ENCODE results near the gene MINDY4. TPM values are rescaled to one million over a fixed set of nuclear protein-coding genes. Genes with fewer than 3 reads are reported as not detected.

The MINDY4 gene
- total RNA-seq, 1 donor from 2014 or later: 2.4 TPM

GRCh38 chr7:30923009-30923773 lies 152.0 kb downstream of the MINDY4 start:
- DNase-seq (ENCODE audit: low spot score in 2 of 2) (no peak), FAIRE-seq (no peak)

- FAIRE-seq: no peak
- no peak for DNase-seq (ENCODE audit: low spot score in 2 of 2)
Observed at GRCh38 chr7:30923774-30924413, 152.7 kb downstream of the MINDY4 start.

DNA sequence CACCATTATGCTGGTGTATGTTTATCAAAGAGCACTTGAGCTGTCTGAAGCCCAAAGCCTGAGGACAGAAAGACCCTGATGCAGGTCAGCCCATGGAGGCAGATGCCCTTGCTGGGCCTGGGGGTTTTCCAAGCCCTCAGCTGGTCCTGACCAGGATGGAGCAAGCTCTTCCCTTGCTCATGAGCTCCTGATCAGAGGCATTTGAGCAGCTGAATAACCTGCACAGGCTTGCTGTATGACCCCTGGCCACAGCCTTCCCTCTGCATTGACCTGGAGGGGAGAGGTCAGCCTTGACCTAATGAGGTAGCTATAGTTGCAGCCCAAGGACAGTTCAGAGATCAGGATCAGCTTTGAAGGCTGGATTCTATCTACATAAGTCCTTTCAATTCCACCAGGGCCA lies 153.4 kb downstream of the MINDY4 start:
- DNase-seq (ENCODE audit: low spot score in 2 of 2) (no peak), FAIRE-seq (no peak)

DNA sequence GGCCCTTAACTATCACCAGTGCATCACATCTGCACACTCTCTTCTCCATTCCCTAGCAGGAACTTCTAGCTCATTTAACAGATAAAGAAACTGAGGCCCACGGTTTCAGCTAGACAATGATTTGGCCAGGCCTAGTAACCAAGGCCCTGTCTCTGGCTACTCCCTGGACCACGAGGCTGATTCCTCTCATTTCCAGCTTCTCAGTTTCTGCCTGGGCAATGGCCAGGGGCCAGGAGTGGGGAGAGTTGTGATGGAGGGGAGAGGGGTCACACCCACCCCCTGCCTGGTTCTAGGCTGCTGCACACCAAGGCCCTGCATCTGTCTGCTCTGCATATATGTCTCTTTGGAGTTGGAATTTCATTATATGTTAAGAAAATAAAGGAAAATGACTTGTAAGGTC lies 153.9 kb downstream of the MINDY4 start:
- FAIRE-seq: no peak
- DNase-seq (ENCODE audit: low spot score in 2 of 2): no peak

- DNase-seq (ENCODE audit: low spot score in 2 of 2) (no peak), FAIRE-seq (no peak)
Observed at GRCh38 chr7:30925913-30926312, 154.7 kb downstream of the MINDY4 start.

GRCh38 chr7:30926313-30926712 lies 155.1 kb downstream of the MINDY4 start:
- FAIRE-seq (no peak), DNase-seq (ENCODE audit: low spot score in 2 of 2) (no peak)

DNA sequence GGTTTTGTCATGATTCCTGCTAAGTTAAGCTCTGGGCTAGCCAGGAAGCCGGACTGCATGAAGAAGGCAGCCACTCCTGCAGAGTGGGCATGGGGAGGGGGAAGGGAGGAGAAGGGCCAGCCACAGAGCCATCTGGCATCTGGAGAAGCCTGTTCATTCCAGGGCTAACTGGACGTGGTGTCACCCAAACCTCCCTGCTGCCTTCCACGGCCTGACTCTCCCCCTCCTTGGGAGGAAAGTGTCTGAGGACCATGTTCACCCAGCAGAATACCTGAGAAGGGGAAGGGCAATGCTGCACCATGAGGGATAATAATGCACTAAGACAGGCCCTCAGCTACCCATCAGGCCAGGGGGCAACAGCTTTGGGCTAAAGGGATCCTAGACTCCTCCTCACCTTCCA lies 155.8 kb downstream of the MINDY4 start:
- no peak for FAIRE-seq
- no peak for DNase-seq (ENCODE audit: low spot score in 2 of 2)

DNA sequence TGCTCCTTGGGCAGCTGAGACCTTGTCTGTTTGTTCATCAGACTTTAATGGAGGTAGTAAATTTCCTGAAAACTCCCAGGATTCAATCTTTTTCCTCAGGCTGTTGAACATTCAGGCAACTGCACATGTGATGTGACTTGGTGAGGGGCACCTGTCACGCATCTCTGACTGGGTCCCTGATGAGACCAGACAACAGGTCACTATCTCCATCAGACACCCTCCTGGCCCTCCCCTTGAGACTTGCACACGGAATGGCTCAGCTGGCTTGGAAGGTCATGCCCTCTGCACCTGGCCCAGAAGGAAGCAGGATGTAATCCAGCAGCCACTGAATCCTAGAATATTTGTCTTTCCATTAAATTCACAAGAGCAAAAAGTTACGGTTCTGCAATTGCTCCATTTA lies 156.3 kb downstream of the MINDY4 start:
- FAIRE-seq: no peak
- DNase-seq (ENCODE audit: low spot score in 2 of 2): no peak

GRCh38 chr7:30928254-30928872 lies 157.1 kb downstream of the MINDY4 start:
- FAIRE-seq (no peak), DNase-seq (ENCODE audit: low spot score in 2 of 2) (peak in 1 of 2 donors; percentile 1)

DNA sequence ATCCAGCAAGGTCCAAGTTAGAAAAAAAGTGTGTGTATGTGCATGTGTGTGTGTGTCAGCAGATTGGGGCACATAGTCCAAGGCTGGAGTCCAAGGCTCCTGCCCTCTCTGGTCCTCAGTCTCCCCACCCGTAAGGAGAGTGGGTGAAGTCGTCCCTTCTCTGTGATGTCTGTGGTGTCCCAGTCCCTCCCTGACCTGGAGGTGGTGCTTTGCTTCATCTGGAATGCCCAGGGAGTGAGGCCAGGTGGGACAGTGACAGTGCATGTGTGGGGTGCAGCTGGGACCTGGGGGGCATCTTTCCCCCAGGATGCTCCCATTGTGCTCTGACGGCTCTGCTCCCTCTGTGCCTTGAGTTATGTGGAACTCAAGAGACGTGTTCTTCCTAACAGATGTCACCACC lies 158.5 kb downstream of the MINDY4 start:
- peak; percentile 0 to 1 for DNase-seq (ENCODE audit: low spot score in 2 of 2)
- no peak for FAIRE-seq

GRCh38 chr7:30930621-30931020 lies 159.4 kb downstream of the MINDY4 start:
- no peak for FAIRE-seq
- DNase-seq (ENCODE audit: low spot score in 2 of 2): peak in 1 of 2 donors; percentile 2

DNA sequence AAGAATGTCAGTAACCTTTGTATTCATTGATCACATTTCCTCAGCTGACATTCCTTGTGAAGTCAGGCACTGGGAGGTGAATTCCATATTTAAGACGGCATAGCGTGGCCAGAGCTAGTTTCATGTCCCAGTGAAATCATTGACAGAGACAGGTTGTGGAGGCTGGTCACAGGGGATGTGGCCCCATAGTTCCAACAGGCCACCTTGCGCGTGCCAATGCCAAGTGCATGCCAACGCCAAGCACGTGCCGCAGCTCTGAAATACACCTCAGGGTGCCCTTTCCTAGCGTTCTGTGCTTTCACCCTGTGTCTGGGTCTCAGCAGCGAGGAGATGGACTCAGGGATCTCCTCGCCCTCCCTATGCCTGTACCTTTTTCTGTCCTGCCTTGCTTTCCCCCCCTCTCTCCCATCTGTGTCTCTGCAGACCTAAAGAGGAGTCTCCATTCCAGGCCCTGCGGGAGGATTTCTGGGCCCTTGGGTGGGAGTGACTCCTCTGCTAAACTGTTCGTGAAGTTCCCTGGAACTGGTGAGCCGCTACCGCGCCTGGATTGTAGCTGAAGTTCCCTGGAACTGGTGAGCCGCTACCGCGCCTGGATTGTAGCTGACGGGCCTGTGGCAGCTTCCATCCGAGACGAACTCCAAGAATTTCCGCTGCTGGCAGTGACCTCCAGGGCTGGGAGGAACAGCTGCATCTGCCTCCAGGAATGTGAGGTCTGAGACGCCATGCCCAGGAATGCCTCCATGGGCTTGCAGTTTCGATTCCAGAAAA lies 160.1 kb downstream of the MINDY4 start:
- DNase-seq (ENCODE audit: low spot score in 2 of 2): no peak
- FAIRE-seq: no peak

GRCh38 chr7:30931929-30932540 lies 160.8 kb downstream of the MINDY4 start:
- DNase-seq (ENCODE audit: low spot score in 2 of 2) (peak in 1 of 2 donors; percentile 1), FAIRE-seq (no peak)

- no peak for FAIRE-seq
- DNase-seq (ENCODE audit: low spot score in 2 of 2): peak in 1 of 2 donors; percentile 3
Observed at GRCh38 chr7:30932562-30932961, 161.3 kb downstream of the MINDY4 start.

GRCh38 chr7:30933124-30933974 lies 162.1 kb downstream of the MINDY4 start:
- no peak for FAIRE-seq
- DNase-seq (ENCODE audit: low spot score in 2 of 2): no peak

GRCh38 chr7:30934225-30934624 lies 163.0 kb downstream of the MINDY4 start:
- DNase-seq (ENCODE audit: low spot score in 2 of 2) (no peak), FAIRE-seq (no peak)

GRCh38 chr7:30934732-30935568 lies 163.7 kb downstream of the MINDY4 start:
- DNase-seq (ENCODE audit: low spot score in 2 of 2) (no peak), FAIRE-seq (no peak)

DNA sequence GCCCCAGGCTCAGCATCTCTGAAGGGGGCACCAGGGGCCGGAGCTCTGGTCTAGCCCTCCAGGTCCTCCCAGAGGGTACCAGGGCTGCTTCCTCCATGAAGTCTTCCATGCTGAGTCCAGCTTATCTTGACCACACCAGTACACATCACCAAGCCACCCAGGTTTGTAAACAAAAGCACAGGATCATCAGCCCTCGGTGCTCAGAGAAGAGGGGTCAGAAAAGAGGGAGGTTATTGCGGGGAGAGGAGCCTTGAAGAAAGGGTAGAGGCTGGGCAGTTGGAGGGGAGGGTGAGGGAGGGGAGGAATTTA lies 164.3 kb downstream of the MINDY4 start:
- FAIRE-seq (no peak), DNase-seq (ENCODE audit: low spot score in 2 of 2) (no peak)
